OCI-LY1 (cell line): ENCODE results near the gene PAMR1.

Experiments
- EZH2 ChIP-seq: fragments of 200-600 bp; sonication (generic), shearing (Covaris generic); IDR thresholded peaks from 2 replicates; pipeline ENCODE4 v1.8.0; 2017; ENCODE audit warnings: borderline replicate concordance, mixed run types, mild to moderate bottlenecking, antibody characterized with exemption, low read length, moderate library complexity, mixed read lengths
- TF ChIP-seq, protein P1 (sequence below): fragments of 200-600 bp; sonication (generic), shearing (Covaris generic); IDR thresholded peaks from 2 replicates; pipeline ENCODE4 v1.5.1; 2017; ENCODE audit warnings: mild to moderate bottlenecking, antibody characterized with exemption, low read length, moderate library complexity, mixed read lengths

DNA sequence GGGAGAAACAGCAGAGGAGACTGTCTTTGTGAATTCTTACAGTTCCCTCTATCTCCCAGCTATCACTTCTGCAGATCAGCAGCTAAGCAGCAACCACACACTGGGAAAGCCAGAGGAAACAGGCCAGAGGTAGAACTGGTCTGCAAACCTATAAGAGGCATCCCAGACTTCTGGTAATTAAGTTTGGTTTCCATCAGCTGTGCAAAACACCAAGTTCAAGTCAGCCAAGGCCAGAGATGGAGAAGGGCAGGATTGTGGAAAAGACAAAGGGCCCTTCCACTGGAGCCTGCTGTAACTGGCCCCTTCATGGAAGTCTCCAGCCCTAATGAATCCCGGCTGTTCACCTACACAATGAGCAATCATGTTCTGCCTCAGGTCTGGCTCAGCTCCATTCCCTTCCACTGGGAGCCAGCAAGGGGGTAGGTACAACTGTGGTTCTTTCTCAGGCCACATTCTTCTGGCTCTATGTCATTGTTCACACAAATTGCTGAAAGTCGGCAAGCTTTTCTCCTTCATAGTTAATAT, 4.6 kb upstream of the PAMR1 start:
- TF ChIP-seq, protein P1, sequence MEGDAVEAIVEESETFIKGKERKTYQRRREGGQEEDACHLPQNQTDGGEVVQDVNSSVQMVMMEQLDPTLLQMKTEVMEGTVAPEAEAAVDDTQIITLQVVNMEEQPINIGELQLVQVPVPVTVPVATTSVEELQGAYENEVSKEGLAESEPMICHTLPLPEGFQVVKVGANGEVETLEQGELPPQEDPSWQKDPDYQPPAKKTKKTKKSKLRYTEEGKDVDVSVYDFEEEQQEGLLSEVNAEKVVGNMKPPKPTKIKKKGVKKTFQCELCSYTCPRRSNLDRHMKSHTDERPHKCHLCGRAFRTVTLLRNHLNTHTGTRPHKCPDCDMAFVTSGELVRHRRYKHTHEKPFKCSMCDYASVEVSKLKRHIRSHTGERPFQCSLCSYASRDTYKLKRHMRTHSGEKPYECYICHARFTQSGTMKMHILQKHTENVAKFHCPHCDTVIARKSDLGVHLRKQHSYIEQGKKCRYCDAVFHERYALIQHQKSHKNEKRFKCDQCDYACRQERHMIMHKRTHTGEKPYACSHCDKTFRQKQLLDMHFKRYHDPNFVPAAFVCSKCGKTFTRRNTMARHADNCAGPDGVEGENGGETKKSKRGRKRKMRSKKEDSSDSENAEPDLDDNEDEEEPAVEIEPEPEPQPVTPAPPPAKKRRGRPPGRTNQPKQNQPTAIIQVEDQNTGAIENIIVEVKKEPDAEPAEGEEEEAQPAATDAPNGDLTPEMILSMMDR, result no peak
- TF ChIP-seq EZH2, result no peak
